DMS53 treated with DMSO at 0.1 percent for 48 hours (cell line): ENCODE data around the gene DPP6.
A peak's percentile ranks its signal among the peaks of the same experiment; 100 is the strongest.
"Not testable (repeated sequence)": the region's sequence is repeated elsewhere in the genome, so short reads cannot be mapped to it uniquely, and the experiment has no call there.

Source experiments
- DNase-seq: peaks from one replicate; lab custom pipeline; 2025; ENCODE audit not compliant: unreplicated experiment; lab: John Stamatoyannopoulos, UW

Gene DPP6

DNA sequence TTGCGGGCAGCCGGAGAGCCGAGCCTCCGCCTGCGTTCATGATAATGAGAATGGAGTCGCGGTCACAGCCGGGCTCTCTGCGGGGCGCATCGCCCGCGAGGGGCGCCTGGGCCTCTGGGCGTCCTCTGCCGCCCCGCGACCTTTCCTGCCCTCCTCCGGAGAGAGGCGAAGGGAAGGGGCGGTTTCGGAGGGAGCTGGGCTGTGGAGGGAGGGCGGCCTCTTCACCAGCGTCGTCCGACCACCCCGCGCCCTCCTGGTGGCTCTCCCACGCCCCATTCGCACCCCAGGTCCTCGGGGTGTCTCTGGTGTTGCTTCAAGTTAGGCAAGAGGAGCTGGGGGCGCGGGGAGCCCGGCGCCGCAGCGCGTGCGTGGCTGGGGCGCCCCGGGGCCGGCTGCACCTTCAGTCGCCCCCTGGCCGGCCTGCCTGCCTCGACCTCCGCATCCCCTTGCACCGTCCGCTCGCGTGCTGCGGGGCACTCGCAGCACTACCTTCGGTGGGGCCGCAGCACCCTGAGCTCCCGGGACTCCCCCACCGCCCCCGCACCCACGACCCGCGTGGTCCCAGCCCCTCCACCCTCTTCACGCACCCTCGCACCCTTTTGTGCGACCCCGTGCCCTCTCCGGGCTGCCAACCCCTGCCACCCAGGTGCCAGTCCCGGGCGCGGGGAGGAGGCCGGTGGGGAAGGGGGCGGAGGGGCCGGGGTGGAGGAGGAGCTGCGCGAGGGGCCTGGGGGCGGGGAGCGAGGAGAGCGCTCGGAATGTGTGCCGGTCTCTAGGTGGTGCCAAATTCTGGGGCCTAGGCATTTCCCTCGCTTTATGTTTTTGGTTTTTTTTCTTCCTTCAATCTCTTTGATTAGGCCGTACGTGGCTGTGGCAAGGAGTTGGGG is at the start of gene DPP6:
Gene DPP6, plus strand, starts transcription at position 756 of the 887 bp plus-strand sequence.
- not testable (repeated sequence) for DNase-seq

DNA sequence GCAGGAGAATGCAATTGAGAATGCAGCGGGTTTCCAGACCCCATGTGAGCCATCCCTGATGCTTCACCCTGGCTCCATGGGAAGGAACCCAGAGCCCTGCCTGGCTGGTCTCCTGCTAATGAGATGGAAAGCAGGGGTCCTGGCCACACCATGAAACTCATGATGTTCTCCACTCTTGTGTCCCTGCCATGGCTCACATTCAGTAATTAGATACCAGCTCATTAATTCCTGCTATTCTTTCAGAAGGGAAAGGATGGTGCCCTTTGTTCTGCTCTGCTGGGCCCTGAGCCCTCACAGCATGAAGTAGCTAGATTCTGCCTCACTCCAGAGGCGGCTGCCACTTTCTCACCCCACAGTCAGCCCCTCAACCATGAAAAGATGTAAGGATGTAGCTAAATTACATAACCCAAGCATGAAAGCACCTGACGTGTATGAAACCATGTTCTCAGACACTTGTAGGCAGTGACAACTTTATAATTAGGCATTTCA is 42.7 kb upstream of the DPP6 start:
- not testable (repeated sequence) for DNase-seq

DNA sequence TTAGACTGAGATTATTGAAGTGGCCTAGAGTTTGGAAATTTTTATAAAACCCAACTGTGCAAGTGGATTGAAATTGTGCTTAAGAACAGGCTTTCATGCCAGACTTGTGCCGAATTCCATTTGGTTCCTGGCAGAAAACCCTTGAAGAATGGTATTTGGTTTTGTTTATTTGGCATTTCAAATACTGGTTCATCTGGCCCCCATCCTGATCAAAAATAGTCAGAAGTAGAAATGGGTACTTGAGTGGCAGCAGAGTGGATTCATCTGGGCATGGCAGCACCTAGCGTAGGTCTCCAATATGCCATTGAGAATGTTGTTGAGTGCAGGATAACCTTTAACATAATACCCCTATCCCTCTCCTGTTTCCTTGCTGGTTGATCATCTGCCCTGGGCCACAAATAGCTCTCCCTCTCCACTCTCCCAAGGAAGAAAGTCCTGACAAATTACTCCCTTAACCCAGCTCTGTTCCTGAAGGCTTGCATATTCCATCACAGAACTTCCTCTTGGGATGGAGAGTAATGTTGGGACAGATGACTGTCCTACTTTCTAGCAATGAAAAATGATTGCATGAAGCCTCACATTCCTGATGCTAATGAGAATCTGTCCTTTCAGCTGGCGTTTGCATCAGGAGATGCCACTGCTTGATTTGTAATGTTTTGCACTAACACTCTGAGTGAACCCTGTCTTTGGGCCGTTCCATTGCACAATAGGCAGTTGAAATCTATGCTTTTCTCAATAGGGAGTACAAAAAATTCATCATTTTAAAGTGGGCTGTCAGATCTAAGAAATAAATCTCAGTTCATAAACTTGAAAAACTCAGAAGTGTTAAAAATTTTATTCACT is 41.3 kb upstream of the DPP6 start:
- not testable (repeated sequence) for DNase-seq

DNA sequence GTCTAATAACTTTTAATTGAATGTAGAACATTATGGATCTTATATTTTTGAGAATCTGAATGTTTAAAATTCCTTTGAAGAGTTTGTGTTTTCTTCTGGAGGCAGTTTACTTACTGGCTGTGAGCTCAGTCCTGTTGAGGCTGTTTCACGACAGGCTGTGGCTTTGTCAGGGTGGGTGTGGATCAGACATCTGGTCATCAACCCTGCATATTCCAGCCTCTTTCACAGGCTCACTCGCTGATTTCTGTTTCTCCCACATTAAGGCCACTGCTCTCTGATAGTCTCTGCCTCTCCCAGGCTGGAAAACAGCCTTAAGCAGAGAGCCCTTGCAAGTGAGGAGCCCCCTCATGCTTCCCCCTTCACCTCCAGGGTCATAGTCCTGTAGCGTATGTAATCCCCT is 39.4 kb upstream of the DPP6 start:
- not testable (repeated sequence) for DNase-seq

DNA sequence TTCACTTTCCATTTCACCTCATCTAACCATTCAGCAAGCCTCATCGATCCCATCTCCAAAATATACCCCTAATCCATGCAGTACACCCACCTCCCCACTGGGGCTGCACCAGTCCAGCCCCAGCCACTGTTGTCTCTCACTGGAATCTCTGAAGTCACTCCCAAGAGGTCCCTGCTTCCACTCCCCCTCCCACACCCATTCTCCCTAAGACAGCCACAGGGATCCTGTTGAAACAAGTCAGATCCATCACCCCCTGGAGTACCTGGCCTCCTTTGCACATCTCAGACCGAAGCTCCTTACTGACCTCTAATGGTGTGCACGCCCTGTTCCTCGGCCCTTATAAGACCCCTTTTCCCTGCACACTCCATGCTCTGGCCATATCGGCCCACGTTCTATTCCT is 36.6 kb upstream of the DPP6 start:
- DNase-seq = not testable (repeated sequence)

DNA sequence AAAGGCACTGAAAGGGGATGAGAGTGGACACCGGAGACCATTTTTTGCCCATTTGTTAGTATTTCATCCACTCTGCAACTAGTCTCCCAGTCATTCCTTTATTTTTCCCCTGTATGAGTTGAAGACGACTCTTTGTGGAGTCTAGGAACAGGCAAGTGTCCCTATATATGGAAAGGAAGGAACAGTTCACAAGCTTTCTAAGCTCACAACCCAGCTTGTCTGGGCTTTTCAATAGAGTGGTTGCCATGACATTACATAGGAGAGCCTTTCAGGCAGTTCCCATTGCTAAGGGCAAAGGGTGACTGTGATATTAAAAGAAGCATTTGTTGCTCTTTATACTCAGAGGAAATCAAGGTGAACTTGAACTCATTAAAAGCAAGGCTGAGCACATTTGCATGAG is 33.8 kb upstream of the DPP6 start:
- DNase-seq = not testable (repeated sequence)

DNA sequence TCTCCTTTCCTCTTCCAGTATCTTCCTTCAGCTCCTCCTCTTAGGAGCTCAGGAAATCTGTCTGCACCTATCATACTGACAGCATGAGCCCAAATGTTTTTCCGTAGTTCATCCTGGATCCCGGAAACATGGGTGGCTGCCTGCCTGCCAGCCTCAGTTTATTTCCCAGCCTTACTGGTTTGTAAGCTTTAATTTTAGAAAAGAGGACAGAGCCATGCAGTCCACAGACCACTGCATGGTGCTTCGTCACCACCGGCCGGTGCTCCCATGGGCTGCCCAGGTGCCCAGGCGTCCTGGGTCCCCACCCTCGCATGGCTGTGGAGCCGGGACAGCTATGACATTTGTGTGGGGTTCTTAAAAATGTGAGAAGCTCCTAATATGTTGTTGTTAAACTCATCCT is 24.4 kb upstream of the DPP6 start:
- not testable (repeated sequence) for DNase-seq

DNA sequence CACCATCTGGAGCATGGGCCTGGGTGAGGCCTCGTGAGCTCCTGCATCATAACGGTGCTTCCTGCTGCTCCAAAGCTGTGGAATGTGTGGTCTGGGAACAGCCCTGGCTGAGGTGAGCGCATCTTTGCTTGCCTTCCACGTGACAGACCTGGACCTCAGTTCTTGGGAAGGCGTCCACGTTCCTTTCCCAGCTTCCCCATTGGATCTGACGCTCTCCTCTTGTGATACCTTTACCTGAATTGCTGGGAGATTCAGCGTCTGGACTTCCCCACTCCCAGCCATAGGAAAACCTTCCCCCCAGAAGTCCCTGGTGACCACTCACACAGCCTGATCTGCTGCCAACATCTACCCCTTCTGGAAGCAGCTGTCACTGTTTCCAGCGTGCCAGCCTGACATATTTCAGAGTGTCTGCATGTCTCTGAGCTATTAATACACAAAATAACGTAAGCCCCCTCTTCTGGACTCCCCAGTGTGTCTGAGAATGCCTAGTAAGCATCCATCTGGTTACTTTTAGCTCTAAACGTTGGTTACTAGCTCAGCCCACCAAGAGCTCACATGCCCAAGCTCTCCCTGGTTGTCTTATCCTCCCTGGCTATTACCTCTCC is 21.6 kb upstream of the DPP6 start:
- not testable (repeated sequence) for DNase-seq

DNA sequence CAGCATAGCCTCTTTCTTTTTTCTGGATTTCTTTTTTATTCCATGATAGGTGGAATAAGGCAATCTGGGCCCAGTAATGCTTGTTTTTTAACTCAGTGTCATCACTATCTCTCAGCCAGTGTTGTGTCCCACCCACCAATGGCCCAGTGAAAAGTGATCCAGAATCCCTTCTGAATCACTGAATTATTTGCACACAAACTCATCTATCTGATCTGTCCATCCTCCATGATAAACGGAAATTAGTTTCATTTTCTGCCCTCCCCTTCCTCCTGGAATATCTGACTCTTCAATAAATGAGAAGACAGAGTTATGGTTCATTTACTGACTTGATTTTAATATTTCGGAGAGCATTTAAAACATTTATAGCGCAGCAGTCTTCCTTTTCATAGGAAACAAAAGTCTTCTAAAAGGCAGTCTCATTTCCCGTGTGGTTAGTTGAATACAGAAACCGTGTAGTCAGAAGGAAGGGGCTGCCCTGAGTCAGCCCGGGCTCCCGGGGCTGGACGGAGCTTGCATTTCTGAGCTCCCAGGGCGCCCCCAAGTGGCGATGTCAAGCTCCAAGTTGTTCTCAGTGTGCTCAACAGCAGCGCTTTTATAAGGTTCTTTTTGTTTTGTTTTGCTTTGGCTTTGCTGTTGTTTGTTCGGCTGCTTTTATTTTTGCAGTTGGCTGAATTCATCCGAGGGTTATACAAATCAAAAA is 12.6 kb upstream of the DPP6 start:
- DNase-seq = not testable (repeated sequence)

DNA sequence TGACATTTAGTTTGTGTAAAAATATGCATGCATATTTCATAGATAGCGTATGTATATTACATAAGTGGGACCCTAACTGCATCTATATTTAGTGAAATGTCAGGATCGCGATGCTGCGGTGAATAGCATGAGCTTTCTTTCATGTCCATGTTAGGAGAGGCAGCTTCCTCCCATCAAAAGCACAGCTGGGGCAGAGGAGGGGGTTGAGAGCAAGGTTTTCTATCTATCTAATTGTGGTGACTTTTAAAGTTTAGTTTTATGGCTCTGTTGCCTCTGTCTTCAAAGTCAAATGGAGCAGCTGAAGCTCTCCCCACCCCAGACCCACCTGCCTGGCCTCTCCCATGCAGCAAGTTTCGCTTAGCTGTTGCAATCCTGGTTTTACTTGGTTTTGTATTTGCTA is 1.8 kb upstream of the DPP6 start:
- DNase-seq = not testable (repeated sequence)

DNA sequence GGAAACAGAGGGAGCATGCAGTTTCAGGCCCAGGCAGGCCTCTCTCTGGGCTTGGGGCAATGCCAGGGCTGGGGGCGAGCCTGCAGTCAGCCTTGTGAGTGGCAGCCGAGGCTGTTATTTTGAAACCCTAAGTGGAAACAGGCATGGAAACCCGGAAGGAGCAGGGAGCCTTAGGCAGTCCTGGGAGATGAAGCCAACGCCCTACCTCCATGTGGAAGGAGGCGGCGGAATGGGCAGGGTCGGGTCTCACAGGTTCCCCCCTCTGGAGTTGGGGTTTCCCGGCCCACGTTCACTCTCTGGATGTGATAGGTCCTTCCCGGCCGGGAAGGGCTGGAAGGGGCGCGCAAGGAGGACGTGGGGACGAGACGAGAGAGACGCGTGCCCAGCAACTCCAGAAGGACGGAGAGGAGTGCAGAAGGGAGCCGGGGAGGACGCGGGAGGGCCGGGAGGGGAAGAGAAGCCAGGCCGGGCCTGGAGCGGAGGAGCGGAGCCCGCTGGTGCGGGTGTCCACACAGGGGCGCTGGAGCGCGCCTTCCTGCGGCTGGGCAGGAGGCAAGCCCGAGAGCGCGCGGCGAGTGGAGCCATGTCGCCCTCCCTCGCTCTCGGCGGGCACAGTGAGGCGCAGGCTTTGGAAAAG is 1.1 kb upstream of the DPP6 start:
- DNase-seq = not testable (repeated sequence)

DNA sequence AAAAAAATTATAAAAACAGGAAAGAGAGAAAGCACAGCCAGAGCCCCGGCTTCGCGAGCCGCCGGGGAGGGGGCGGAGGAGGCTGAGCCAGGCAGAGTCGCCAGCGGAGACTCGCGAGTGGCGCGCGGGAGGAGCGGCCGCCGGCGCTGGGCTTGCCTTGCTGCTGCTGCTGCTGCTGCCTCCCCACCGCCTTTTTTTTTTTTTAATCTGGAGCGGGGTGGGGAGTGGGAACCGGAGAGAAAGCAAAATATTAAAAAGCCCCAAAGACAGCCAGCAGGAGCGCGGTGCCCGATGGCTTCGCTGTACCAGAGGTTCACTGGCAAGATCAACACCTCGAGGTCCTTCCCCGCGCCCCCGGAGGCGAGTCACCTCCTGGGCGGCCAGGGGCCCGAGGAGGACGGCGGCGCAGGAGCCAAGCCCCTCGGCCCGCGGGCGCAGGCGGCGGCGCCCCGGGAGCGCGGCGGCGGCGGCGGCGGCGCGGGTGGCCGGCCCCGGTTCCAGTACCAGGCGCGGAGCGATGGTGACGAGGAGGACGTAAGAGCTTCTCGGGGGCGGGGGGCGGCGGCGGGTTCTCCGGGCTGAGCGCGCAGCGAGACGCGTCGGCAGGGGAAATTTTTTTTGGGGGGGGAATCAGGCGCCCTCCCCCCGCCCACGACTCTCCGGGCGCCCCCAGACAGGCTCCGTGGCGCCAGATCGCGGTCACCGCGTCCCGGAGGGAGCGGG is 493 bp downstream of the DPP6 start:
- not testable (repeated sequence) for DNase-seq

DNA sequence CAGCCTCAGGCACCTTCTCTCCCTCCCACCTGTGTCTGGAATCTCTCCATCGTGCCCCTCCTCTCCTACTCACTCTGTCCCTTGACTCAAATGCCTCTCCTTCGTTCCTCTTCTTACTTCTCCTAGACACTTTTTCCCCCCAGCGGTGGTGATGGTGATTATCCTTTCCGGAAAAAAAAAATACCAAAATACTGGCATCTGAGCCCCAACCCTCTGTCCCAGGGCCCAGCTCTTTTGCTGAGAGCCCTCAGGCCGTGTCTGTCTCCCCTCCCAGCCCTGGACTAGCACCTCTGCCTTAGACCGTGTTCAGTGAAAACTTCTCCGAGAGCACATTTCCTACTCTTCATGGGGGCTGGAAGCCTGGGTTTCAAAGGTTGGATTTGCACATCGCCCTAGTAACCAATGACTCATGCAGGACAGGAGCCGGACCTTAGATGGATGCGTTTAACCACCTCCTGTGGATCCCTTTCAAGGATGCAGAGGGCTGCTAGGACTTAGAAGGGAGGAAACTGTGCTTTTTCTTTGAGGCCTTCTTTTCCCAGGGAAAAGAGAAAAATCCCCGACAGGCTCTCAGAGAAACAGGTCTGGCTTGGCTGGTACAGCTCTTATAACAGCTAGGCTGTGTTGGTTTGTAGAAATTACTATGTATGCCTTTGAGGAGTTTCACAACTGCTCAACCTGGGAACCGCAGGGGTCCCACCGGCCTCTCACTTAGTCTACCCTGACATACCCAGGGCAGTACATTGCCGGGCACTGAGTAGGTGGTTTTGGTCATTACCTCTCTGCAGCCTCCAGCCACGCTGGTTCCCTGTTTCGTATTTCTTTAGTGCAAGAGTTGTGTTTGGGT is 1.5 kb downstream of the DPP6 start:
- DNase-seq = not testable (repeated sequence)

DNA sequence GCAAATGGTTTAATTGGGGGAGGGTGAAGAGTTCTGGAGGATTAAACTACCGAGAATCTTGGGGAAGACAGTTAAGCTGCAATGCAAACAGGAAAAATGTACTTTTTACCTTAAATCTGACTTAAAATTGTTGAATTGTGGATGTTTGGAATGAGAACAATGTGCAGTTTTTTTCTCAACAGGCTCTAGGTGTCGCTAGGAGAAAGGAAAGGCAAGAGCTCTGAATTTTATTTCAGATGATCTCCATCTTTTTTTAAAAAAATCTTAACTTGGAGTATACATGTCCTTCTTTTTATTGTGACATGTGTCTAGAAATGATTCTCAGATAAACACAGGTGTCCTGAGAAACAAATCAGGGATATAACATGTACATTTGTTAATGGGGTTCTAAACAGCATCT is 2.5 kb downstream of the DPP6 start:
- DNase-seq = not testable (repeated sequence)

DNA sequence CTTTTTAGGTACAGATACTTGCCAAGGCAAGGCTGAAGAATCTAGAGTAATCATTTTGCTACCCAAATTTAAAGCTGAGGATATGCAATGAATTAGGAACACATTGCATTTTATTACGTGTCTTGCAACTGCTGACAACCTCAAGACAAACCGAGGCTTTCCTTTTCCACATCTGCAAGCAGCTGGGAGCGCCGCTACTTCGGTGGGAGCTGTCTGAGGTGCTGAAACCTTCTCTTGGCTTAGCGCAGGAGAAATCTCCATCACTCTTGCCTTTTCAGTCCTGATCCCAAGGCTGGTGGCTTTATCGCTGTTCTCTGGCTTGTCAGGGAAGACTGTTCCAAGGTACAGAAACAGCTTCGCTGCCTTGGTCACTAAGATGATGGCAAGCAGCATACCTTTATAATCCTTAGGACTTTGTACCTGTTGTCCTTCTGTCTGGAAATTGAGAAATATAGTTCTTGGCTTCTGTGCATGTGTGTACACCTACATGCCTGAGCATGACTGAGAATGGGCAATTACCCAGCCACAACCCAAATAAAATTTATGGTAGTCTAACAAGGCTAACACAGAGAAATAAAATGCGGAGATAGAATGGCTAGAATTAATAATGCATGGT is 3.4 kb downstream of the DPP6 start:
- not testable (repeated sequence) for DNase-seq

DNA sequence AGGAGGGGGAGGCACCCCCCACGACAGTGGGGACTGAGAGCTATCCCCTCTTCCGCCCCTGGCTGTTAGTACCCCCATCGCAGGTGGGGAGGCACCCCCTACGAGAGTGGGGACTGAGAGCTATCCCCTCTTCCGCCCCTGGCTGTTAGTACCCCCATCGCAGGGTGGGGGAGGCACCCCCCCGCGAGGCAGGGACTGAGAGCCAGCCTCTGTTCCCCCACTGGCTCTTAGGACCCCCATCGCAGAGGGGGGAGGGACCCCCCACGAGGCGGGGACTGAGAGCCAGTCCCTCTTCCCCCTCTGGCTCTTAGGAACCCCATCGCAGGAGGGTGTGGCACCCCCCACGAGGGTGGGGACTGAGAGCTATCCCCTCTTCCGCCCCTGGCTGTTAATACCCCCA is 6.6 kb downstream of the DPP6 start:
- not testable (repeated sequence) for DNase-seq

DNA sequence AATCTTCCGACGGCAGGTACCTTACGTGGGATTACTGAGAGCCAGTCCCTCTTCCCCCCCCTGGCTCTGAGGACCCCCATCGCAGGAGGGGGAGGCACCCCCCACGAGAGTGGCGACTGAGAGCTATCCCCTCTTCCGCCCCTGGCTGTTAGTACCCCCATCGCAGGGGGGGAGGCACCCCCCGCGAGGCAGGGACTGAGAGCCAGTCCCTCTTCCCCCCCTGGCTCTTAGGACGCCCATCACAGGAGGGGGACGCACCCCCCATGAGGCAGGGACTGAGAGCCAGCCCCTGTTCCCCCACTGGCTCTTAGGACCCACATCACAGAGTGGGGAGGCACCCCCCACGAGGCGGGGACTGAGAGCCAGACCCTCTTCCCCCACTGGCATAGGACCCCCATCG is 8.4 kb downstream of the DPP6 start:
- DNase-seq = not testable (repeated sequence)

DNA sequence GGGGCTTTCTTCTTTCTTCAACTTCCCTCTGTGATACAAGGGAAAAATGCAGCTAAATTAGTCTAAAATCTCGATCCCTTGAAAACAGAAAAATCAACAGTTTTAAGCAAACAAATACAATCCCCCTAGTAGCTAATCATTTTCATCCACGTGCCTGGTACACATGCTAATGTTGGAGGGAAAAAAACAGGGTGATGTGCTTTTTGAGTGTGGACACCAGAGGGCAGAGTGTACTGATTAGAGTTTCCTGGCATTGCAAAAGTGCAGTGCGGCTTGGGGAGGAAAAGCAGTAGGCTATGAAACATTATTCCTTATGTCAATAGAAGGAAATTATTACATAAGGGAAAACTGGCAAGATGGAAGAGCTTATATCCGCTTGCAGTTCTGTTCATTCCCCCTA is 19.6 kb downstream of the DPP6 start:
- DNase-seq = peak; percentile 20
